Amygdala (tissue), 56 donors: ENCODE measurements around the gene DMBT1.

ENCODE experiments used
- DNase-seq, 56 donors: peaks; one replicate each; lab custom pipeline; 2025; lab: John Stamatoyannopoulos, UW

DMBT1 gene

DNA sequence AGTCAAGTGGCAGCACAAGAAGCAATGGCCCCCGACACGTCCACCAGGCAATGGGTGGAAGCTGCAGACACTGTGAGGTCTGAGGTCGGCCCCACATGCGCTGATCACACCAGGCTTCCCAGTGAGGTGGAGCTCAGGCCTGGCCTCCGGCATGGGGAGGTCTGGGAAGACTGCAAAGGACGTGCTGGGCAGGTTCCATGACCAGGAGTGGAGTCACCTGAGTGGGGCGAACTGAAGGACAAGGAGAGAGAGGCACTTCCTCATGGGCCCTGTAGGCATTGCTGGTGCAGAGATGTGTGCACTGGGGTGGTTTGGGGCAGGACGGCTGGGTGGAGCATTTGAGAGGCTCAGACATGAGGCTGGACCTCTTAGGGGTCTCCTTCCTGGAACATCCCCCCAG lies 103.9 kb downstream of the DMBT1 start:
- no peak for DNase-seq

DNA sequence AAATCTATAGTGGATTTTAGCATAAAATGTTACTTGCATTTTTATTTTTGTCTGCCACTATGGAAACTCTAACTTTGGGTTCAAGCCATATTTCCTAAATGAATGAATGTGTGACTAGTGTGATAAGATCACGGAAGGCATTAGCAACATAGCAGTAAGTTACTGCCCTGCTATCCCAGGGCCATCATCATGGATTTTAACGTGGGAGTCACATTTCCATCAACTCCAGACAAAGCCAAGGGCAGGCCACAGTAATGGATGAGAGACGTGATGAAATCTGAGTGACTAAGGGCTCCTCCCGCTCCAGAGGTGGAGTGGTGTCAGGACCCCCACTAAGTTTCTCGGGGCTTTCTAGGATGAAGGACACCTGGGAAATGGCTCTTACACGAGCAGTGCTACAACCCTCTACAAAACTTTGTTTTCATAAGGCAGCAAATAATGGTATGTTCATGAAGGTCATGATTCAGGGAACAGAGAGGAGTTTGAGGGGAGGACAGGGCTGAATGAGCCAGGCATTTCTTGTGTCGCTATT lies 104.8 kb downstream of the DMBT1 start:
- no peak for DNase-seq

DNA sequence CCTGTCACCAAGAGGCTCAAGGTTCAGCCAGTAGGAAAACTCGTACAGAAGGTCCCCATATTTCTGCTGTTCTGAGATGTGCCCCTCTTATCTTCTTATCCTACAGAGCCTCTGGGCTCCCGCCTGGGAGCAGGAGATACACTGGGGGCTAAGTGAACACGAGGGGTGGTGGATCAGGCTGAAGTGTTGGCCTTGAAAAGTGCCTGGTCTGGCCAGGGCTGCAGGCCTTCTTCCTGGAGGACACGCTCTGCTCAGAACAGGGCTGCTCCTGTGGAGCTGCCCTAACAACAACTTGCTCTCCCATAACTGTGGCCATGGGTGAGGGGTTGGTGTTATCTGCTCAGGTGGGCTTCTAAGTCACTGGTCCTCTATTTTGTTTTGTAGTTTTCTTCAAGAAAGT lies 105.4 kb downstream of the DMBT1 start:
- no peak for DNase-seq

DNA sequence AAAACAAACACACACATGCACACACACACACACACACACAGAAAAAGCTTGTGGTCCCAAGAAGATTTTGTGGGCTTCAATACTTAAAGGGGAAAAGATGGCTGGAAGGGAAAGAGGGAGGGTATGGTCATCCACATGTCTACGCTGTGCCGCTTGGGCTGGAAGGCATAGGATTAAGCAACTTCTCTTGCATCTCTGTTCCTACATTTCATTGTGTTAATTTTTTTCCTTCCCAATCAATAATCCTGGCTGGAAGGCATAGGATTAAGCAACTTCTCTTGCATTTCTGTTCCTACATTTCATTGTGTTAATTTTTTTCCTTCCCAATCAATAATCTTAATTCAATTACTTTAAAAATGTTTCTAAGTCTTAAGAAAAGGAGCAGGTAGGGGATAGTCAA lies 108.5 kb downstream of the DMBT1 start:
- DNase-seq, result no peak

DNA sequence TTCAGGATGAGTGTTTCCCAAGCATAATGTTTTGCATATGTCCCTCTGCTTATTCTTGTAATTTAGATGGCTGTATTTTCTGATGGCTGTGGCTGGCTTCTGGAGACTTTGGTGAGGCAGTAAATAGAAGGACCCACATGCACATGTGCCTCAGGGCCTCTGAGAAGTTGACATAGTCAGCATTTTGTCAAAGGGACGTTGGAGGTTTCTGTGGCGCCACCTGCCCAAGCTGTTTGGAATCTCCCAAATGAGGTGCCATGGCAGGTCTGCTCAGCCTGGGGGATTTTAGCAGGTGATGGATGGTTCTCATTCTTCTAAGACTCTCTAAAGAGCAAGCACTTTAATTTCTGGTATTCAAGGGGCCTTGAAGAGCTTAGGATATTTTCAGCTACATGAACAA lies 109.3 kb downstream of the DMBT1 start:
- no peak for DNase-seq

DNA sequence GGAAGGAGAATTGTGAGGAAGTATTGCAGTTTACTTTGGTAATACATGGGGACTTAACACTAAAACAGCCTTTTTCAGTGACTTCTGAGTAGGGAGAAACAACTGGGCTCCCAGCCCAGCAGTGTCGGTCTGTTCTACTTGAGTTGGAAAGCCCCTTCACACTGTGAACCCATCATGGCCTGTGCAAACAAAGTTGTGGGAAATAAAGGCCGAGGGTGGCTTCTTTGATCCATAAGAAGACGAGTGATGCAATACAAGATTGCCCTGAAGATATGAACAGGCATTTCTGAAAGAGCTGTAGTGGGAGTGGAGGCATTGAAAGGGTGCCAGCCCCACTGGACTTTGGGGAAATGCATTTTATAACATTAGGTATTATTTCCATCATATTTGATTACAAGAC lies 110.8 kb downstream of the DMBT1 start:
- DNase-seq, result no peak

DNA sequence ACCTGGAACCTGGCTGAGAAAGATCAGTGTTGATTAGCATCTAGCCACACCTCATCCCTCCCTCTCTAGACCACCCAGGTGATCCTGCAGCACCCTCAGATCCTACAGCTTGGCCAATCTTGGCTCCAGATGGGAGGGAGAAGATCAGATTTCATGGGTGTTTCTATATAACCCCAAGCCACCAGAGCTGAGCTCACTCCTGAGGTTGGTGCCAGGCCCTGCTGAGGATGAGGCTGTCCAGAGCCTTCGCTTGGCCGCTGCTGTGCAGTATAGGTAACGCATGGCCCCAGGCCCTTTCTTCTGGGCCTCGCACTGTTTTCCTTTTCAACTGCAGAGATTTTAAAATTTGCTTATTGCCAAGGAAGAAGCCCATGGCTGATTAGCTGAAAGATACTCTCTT lies 112.1 kb downstream of the DMBT1 start:
- no peak for DNase-seq

DNA sequence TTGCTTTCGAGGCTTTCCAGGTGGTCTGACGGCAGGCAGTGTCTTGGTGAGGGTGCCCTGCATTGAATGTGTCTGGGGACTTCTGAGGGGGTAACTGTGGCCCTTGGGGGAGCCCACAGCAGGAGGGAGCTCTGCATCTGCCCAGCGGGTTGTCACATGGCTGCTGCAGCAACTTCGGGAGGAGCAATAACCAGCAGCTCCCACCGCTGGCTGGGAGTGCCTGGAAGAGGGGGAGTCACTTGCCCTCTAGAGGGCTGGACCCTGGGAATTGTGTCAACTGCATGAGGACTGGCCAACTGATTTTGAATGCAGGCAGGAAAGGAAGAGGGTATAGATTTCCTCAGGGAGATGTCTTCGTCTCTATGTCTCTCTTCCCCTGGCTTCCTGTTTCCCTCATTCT lies 112.7 kb downstream of the DMBT1 start:
- DNase-seq, result no peak

DNA sequence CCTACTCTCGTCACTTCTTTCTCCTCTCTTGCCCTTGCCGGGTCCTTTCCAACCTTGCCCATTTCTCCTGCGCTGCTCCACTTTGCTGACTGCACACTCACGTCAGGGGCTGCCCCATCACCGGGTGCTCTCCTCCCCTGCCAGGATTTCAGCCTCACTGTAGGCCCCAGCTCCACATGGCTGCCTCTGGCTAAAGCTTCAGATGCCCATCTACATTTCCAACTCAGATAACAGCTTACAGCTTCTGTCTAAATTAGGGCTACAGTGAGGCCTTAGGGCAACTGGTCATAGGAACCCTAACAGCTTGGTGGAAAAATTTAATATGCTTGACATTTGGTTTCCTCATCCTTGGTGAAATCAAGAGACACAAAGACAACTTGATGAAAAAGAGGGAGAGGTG lies 113.2 kb downstream of the DMBT1 start:
- DNase-seq, result no peak

DNA sequence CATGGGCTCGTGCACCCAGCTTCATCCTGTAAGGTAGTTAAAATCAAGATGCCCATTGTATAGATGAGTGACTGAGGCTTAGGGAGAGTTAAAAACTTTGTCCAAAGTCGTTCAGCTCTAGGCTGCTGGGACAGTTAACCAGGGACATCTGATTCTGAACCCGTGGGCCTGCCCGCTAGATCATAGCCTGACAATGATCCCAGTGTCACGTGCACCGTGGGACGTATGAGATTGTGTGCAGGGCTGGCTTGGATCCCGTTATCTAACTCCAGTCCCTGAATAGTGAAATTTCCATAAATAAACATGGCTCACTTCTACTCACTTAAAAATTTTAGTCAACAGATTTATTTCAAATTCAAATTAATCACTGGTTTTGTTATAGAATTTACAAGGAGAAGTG lies 114.2 kb downstream of the DMBT1 start:
- DNase-seq, result peak in 9 of 56 donors; percentile 4 to 55 (median 9)

DNA sequence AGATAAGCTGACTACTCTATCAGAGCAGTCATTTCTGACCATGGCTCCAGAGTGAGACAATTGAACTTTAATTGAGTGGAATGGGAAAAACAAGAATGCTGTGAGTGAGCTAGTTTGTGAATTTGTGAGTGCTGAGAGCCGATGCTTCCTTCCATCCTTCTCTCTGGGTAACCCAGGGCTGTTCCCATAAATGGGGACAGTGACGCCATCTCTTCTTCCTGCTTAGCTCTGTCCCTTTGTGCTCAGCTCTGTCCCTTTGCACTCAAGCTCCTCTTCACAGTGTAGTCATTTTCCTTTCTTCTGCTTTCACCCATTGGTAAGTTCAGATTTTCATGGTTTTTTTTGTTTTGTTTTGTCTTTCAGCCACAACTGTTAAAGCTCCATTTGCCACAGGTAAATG lies 114.7 kb downstream of the DMBT1 start:
- DNase-seq, result no peak

DNA sequence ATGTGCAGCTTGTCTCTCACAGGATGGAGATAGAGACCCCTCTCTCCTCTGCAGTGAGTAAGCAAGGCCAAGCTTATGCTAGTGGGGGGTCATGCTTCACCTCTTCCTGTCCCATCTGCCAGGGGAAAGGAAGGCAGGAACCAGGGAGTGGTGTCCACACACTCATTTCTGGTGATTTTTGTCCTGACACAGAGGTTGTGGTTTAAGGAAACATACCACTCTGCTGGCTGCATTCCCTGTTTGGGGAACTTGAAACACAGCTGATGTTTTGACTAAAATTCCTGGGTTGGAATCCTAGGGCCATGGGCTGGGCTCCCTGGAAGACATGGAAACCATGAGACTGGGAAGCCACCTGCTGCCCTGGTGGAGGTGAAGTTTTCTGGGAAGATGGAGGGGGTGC lies 117.7 kb downstream of the DMBT1 start:
- DNase-seq, result no peak

DNA sequence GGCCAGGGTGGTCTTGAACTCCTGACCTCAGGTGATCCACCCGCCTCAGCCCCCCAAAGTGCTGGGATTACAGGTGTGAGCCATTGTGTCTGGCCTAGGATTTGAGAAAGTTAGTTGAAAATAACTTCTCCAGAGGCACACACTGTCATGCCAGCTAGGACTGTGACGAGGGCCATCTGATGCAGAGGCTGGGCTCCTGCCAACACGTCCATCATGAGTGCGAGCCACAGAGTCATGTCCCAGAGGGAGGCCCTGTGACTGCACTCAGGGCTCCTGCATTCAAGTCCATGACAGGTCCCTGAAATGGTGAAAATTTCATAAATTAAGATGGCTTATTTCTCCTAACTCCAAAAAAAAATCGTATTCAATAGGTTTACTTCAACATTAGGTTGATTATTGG lies 122.0 kb downstream of the DMBT1 start:
- DNase-seq, result no peak

DNA sequence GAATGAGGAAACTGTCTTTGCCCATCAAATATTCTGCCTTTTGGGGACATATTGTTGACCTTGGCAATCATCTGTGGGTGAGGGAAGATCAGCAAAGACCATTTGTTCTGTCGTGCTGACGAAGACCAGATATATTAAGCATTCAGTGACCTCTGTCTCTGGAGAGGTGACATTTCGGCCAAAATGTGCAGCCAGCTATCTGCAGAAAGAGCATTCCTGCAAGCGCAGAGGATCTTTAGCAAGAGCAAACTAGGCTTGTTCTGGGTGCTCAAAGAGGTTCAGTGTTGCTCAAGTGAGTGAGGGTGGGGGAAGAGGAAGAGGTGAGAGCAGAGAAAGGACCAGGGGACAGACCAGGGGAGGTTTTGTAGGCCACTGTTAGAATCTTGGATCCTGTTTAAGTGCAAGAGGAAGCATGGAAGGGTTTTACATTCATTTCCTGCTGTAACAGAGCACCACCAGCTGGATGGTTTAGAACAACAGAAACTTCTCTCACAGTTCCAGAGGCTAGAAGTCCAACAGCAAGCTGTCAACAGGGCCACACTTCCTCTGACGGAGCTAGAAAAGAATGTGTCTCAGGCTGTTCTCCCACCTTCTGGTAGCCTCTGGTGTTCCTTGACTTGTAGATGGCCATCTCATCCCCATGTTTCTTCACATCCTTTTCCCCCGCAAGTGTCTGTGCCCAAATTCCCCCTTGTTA lies 127.9 kb downstream of the DMBT1 start:
- DNase-seq, result peak in 5 of 56 donors; percentile 4 to 12 (median 6)

DNA sequence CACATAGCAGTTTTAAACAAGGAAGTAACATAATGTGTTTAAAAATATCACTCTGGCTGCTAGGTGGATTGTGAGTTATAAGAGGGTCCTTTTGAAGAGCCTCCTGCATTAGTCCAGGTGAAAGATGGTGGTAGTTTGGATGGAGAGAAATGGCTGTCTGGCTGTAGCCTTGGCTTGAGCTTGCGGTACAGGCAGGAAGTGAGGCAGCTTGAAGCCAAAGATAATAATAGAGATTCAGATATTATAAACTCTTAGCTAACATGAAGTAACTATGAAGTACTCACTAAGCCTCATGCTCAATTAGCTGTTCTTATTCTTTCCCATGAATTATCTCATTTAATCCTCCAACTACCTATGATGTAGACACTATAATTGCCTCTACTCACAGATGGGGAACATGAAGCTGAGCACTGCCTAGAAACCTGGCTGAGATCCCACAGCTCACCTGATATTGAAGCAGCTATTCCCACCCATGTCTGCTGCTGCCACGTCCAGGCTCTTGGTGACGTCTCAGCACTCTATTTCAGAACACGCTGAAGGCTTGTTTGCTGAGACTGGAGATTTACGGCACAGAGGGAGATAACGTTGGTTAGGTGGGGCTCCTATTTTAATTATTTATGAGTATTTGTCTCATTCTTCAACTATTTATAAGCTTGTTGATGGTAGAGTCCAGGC lies 128.7 kb downstream of the DMBT1 start:
- no peak for DNase-seq

DNA sequence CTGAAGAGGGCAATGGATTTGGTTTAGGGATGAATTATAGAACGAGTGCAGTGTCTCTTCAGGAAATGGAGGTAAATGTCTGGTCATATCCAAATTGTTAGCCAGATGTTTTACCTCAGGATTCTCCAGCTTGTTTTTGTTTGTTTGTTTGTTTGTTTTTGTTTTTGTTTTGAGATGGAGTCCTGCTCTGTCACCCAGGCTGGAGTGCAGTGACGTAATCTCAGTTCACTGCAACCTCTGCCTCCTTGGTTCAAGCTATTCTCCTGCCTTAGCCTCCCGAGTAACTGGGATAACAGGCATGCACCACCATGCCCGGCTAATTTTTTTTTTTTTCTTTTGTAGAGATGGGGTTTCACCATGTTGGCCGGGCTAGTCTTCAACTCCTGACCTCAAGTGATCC lies 132.2 kb downstream of the DMBT1 start:
- DNase-seq, result no peak
